Spleen (tissue), 7 donors: ENCODE data around the gene KLHL5.

Experiments
- CTCF ChIP-seq, 11 experiments: fragments of 200-600 bp in 7 of 11; fragments of 450-650 bp in 4 of 11; sonication (generic) in 4 of 11; IDR thresholded peaks in 8 of 11; conservative IDR thresholded peaks in 3 of 11; 1 replicate in 7 of 11; 2 replicates in 4 of 11; pipeline versions ENCODE4 v1.4.0 to v1.8.0; 2016 to 2021; ENCODE audit warnings: antibody characterized with exemption in 11 of 11, inconsistent platforms in 4 of 11, mild to moderate bottlenecking in 1 of 11
- POLR2AphosphoS5 ChIP-seq, 3 donors: sonication (generic); formaldehyde crosslinking; IDR thresholded peaks; one replicate each; pipeline ENCODE4 v1.5.1; 2017; ENCODE audit warnings: antibody characterized with exemption in 3 of 3
- donor health status: DM: no; HTN: no; CAD: no; lungs with moderate emphysema.
- donor health status: DM: no; HTN: no; CAD: no.
- donor health status: DM: no; HTN: no; CAD: no.

DNA sequence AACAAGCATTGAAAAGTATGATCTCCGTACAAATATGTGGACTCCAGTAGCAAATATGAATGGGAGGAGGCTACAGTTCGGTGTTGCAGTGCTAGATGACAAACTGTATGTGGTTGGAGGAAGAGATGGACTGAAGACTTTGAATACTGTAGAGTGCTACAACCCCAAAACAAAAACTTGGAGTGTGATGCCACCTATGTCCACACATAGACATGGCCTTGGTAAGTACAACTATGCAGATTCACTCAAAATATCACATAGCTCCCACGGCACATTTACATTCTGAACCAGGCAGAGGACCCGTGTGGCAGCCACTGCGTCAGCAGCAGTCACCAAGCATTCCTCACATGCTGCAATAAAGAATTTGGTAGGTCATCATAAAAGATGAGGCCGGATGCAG, 41.3 kb downstream of the KLHL5 start:
- TF ChIP-seq CTCF (IDR thresholded peaks at IDR 0.05 in 8 of 11, conservative IDR thresholded peaks at IDR 0.05 in 3 of 11) (no peak), POLR2AphosphoS5 (IDR thresholded peaks at IDR 0.05) (no peak)
